DOHH2 (cell line): ENCODE measurements around the gene MUC6.

Experiments used
- H3F3A ChIP-seq: fragments of 200-600 bp; sonication (generic), shearing (Covaris generic); 2 replicates; pipeline ENCODE4 v1.6.0; 2016; ENCODE audit warnings: antibody characterized with exemption, mild to moderate bottlenecking; ENCODE audit not compliant: control insufficient read depth, insufficient read depth
- H3K27ac ChIP-seq: fragments of 200-600 bp; sonication (generic); 2 replicates; pipeline ENCODE4 v1.5.1; 2014; ENCODE audit warnings: low read depth, mild to moderate bottlenecking, low read length, moderate library complexity
- H3K27me3 ChIP-seq: fragments of 200-600 bp; sonication (generic); 2 replicates; pipeline ENCODE4 v1.6.1; 2014; ENCODE audit warnings: mild to moderate bottlenecking, low read length, mixed read lengths; ENCODE audit not compliant: control insufficient read depth
- H3K36me3 ChIP-seq: fragments of 200-600 bp; sonication (generic); 2 replicates; pipeline ENCODE4 v1.6.1; 2014; ENCODE audit warnings: mild to moderate bottlenecking, low read length, moderate library complexity, mixed read lengths; ENCODE audit not compliant: control insufficient read depth
- H3K4me1 ChIP-seq: fragments of 200-600 bp; sonication (generic); 2 replicates; pipeline ENCODE4 v1.6.1; 2014; ENCODE audit warnings: mild to moderate bottlenecking, low read length, mixed read lengths; ENCODE audit not compliant: control insufficient read depth
- H3K4me2 ChIP-seq: fragments of 200-600 bp; sonication (generic); 2 replicates; pipeline ENCODE4 v1.6.0; 2014; ENCODE audit warnings: mild to moderate bottlenecking, low read length, moderate library complexity
- H3K4me3 ChIP-seq: fragments of 200-600 bp; sonication (generic); 2 replicates; pipeline ENCODE4 v1.5.1; 2014; ENCODE audit warnings: mild to moderate bottlenecking, low read length, mixed read lengths
- H3K79me2 ChIP-seq: fragments of 200-600 bp; sonication (generic); 2 replicates; pipeline ENCODE4 v1.6.1; 2014; ENCODE audit warnings: mild to moderate bottlenecking, low read length, mixed read lengths; ENCODE audit not compliant: control insufficient read depth
- H3K9me2 ChIP-seq: fragments of 200-600 bp; sonication (generic); replicated peaks from 2 replicates; pipeline ENCODE4 v1.6.1; 2014; ENCODE audit warnings: mild to moderate bottlenecking, low read length, mixed read lengths; ENCODE audit not compliant: control insufficient read depth
- H3K9me3 ChIP-seq: fragments of 200-600 bp; sonication (generic); 2 replicates; pipeline ENCODE4 v1.6.1; 2014; ENCODE audit warnings: antibody characterized with exemption, low read length, mixed read lengths; ENCODE audit not compliant: control insufficient read depth, insufficient read depth
- H4K20me1 ChIP-seq: fragments of 200-600 bp; sonication (generic); 2 replicates; pipeline ENCODE4 v1.6.0; 2014; ENCODE audit warnings: low read depth, mild to moderate bottlenecking, antibody characterized with exemption, low read length, moderate library complexity; ENCODE audit not compliant: control insufficient read depth, insufficient read depth
- EZH2phosphoT487 ChIP-seq: fragments of 200-600 bp; sonication (generic); IDR thresholded peaks from 2 replicates; pipeline ENCODE4 v1.6.1; 2017; ENCODE audit warnings: borderline replicate concordance, mild to moderate bottlenecking, antibody characterized with exemption, low read length, moderate library complexity, mixed read lengths
- TF ChIP-seq, protein P1 (sequence below): fragments of 200-600 bp; sonication (generic); IDR thresholded peaks from one replicate; pipeline ENCODE4 v1.5.1; 2014; ENCODE audit warnings: antibody characterized with exemption, mild to moderate bottlenecking, low read depth, low read length; ENCODE audit not compliant: poor library complexity, severe bottlenecking

The MUC6 gene

GRCh38 chr11:1003159-1003558 lies 33.4 kb downstream of the MUC6 start:
- H4K20me1 ChIP-seq, result peaks cover 3% of the 10 kb centered on the region; the same call in 1 of the 2 replicates
- H3K4me1 ChIP-seq, result no peaks in the 10 kb centered on the region
- no peak overlapping the region for H3K27ac ChIP-seq
- H3K79me2 ChIP-seq, result no peaks in the 10 kb centered on the region
- peaks cover 21% of the 10 kb centered on the region for H3K36me3 ChIP-seq
- H3K4me3 ChIP-seq, result no peak overlapping the region
- H3K9me2 ChIP-seq, result no peaks in the 10 kb centered on the region
- no peak overlapping the region for H3K4me2 ChIP-seq
- H3K27me3 ChIP-seq, result no peaks in the 10 kb centered on the region
- no peak for TF ChIP-seq EZH2phosphoT487
- TF ChIP-seq, protein P1, sequence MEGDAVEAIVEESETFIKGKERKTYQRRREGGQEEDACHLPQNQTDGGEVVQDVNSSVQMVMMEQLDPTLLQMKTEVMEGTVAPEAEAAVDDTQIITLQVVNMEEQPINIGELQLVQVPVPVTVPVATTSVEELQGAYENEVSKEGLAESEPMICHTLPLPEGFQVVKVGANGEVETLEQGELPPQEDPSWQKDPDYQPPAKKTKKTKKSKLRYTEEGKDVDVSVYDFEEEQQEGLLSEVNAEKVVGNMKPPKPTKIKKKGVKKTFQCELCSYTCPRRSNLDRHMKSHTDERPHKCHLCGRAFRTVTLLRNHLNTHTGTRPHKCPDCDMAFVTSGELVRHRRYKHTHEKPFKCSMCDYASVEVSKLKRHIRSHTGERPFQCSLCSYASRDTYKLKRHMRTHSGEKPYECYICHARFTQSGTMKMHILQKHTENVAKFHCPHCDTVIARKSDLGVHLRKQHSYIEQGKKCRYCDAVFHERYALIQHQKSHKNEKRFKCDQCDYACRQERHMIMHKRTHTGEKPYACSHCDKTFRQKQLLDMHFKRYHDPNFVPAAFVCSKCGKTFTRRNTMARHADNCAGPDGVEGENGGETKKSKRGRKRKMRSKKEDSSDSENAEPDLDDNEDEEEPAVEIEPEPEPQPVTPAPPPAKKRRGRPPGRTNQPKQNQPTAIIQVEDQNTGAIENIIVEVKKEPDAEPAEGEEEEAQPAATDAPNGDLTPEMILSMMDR, result no peak
- no peaks in the 10 kb centered on the region for H3K9me3 ChIP-seq
- no peaks in the 10 kb centered on the region for H3F3A ChIP-seq

GRCh38 chr11:1002406-1002984 lies 34.0 kb downstream of the MUC6 start:
- Histone ChIP-seq H3F3A (no peaks in the 10 kb centered on the region), H3K4me3 (no peak overlapping the region), H3K27ac (no peak overlapping the region), H3K36me3 (peaks cover 21% of the 10 kb centered on the region), H3K9me2 (no peaks in the 10 kb centered on the region), H3K27me3 (no peaks in the 10 kb centered on the region), H3K79me2 (no peaks in the 10 kb centered on the region), H3K4me1 (no peaks in the 10 kb centered on the region), H3K9me3 (no peaks in the 10 kb centered on the region), H3K4me2 (no peak overlapping the region), H4K20me1 (peaks cover 3% of the 10 kb centered on the region; the same call in 1 of the 2 replicates)
- TF ChIP-seq EZH2phosphoT487, result no peak
- TF ChIP-seq, protein P1, result no peak

DNA sequence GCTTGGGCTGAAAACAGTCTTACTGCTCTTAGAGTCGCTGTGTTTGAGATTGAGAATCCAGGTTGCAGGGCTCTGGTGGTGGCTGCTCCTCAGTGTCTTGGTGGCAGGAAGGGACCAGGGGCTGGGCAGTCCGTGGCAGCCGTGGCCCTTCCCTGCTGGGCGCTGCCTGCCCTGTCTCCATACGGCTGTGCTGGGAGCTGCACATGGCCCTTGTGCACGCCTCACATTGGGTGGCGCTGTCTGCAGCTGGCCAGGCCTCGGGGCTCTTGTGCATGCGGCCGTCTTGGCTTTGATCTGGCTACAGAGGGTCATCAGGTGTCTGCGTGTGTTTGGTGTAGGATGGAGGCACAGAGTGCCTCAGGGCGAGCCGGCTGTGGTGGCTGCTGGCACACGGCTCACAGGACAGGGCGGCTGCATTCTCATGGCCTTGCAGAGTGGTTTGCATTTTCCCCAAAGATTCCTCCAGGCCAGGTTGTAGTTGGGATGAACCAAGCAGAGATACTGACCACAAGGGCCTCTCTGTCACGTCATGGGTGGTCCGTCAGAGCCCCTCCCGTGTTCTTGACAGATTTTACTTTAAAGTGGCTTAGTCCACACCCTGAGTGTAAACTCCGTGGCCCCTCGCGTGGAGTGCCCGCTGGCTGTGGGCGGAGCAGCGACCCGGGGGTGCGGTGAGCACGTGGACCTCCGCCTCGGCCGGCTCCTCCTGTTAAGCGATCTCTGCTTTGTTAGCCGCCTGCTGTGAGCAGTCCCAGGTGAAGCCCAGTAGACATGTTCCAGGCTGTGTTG lies 34.7 kb downstream of the MUC6 start:
- H3K36me3 ChIP-seq, result peaks cover 21% of the 10 kb centered on the region
- no peaks in the 10 kb centered on the region for H3K4me1 ChIP-seq
- no peaks in the 10 kb centered on the region for H3K27me3 ChIP-seq
- H3K4me2 ChIP-seq, result no peak overlapping the region
- no peaks in the 10 kb centered on the region for H3K79me2 ChIP-seq
- H3K27ac ChIP-seq, result no peak overlapping the region
- peaks cover 3% of the 10 kb centered on the region; the same call in 1 of the 2 replicates for H4K20me1 ChIP-seq
- H3F3A ChIP-seq, result no peaks in the 10 kb centered on the region
- no peaks in the 10 kb centered on the region for H3K9me3 ChIP-seq
- H3K9me2 ChIP-seq, result no peaks in the 10 kb centered on the region
- H3K4me3 ChIP-seq, result no peak overlapping the region
- TF ChIP-seq EZH2phosphoT487, result no peak
- TF ChIP-seq, protein P1, result no peak
